Lower lobe of right lung (tissue), 2 donors: Measurements from ENCODE around the gene PLCXD3. TPM values are rescaled to one million over a fixed set of nuclear protein-coding genes. Genes with fewer than 3 reads are reported as not detected.
"Not testable (repeated sequence)": the region's sequence is repeated elsewhere in the genome, so short reads cannot be mapped to it uniquely, and the experiment has no call there.

ENCODE experiments used
- ATAC-seq, 2 donors: fragments of 200-7000 bp; cut with Tn5 transposase; one replicate each; pipeline ENCODE4 v1.9.1; 2020 to 2022; ENCODE audit warnings: mild to moderate bottlenecking in 2 of 2, moderate library complexity in 2 of 2
- DNase-seq: peaks from one replicate; pipeline ENCODE4 v3.0.0-alpha.2; 2020
- H3K27ac ChIP-seq: fragments of 200-600 bp; one replicate; pipeline ENCODE4 v1.8.0; 2022
- H3K27me3 ChIP-seq: fragments of 200-600 bp; one replicate; pipeline ENCODE4 v1.8.0; 2022; ENCODE audit warnings: low read depth
- H3K36me3 ChIP-seq: fragments of 200-600 bp; one replicate; pipeline ENCODE4 v1.8.0; 2022; ENCODE audit warnings: mild to moderate bottlenecking
- H3K4me1 ChIP-seq: fragments of 200-600 bp; one replicate; pipeline ENCODE4 v1.8.0; 2022
- H3K4me3 ChIP-seq: fragments of 200-600 bp; one replicate; pipeline ENCODE4 v1.8.0; 2022; ENCODE audit warnings: mild to moderate bottlenecking
- H3K9me3 ChIP-seq: fragments of 200-600 bp; one replicate; pipeline ENCODE4 v1.8.0; 2022
- intact Hi-C: fragments of 100-400 bp; cut with DNase I; formaldehyde crosslinking; loops from one replicate; pipeline ENCODE4 v1.11.0; 2022
- total RNA-seq: library from RNA; stranded (reverse); fragmentation: NEBNext Ultra II Directional; extraction: Animal tissue kit (Norgen Biotek cat#: 25700); gene quantifications from one replicate; pipeline ENCODE4 v1.2.1, GENCODE V29; 2021
- TF ChIP-seq, protein P1 (sequence below): fragments of 200-600 bp; IDR thresholded peaks from one replicate; pipeline ENCODE4 v1.8.0; 2022; ENCODE audit warnings: antibody characterized with exemption, mild to moderate bottlenecking
- donor health status: DM: no; HTN: yes; CAD: no; lungs with severe emphysema.

The PLCXD3 gene
- total RNA-seq, 1 donor from 2014 or later = 2.8 TPM

DNA sequence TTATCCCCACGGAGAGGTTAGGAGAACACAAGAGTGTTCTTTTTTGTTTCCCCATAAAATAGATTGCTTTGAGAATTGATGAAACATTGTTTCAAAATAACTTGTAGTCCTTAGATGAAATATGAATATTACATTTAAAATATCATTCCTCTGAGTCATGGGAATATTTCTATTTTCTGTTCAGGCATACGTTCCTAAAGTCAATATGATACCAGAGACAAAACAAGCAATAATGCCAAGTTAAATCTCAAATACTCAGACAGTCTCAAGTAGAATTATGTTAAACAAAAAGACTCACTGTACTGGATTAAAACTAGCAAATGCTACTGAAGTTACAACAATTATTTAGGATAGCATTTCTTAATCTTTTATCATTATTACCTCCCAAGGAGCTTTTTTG is 185.3 kb downstream of the PLCXD3 start:
- TF ChIP-seq, protein P1, sequence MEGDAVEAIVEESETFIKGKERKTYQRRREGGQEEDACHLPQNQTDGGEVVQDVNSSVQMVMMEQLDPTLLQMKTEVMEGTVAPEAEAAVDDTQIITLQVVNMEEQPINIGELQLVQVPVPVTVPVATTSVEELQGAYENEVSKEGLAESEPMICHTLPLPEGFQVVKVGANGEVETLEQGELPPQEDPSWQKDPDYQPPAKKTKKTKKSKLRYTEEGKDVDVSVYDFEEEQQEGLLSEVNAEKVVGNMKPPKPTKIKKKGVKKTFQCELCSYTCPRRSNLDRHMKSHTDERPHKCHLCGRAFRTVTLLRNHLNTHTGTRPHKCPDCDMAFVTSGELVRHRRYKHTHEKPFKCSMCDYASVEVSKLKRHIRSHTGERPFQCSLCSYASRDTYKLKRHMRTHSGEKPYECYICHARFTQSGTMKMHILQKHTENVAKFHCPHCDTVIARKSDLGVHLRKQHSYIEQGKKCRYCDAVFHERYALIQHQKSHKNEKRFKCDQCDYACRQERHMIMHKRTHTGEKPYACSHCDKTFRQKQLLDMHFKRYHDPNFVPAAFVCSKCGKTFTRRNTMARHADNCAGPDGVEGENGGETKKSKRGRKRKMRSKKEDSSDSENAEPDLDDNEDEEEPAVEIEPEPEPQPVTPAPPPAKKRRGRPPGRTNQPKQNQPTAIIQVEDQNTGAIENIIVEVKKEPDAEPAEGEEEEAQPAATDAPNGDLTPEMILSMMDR = no peak
- no peaks in the 10 kb centered on the region for H3K9me3 ChIP-seq
- no peak overlapping the region for H3K4me3 ChIP-seq
- no peaks in the 10 kb centered on the region for H3K36me3 ChIP-seq
- ATAC-seq (no peak), DNase-seq (no peak)
- intact Hi-C loops = no loop called here
- H3K4me1 ChIP-seq = no peaks in the 10 kb centered on the region
- H3K27ac ChIP-seq = no peak overlapping the region
- no peaks in the 10 kb centered on the region for H3K27me3 ChIP-seq

DNA sequence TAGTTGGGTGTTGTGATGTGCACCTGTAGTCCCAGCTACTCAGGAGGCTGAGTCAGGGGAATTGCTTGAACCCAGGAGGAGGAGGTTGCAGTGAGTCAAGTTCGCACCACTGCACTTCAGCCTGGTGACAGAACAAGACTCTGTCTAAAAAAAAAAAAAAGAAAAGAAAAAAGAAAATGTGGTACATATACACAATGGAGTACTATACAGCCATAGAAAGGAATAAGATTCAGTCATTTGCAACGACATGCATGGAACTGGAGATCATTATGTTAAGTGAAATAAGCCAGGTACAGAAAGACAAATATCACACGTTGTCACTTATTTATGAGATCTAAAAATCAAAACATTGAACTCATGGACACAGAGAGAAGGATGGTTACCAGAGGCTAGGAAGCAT is 187.6 kb downstream of the PLCXD3 start:
- DNase-seq, H3K27me3 ChIP-seq, H3K9me3 ChIP-seq, H3K27ac ChIP-seq, intact Hi-C loops, ATAC-seq, H3K36me3 ChIP-seq, H3K4me1 ChIP-seq, H3K4me3 ChIP-seq: not testable (repeated sequence)

DNA sequence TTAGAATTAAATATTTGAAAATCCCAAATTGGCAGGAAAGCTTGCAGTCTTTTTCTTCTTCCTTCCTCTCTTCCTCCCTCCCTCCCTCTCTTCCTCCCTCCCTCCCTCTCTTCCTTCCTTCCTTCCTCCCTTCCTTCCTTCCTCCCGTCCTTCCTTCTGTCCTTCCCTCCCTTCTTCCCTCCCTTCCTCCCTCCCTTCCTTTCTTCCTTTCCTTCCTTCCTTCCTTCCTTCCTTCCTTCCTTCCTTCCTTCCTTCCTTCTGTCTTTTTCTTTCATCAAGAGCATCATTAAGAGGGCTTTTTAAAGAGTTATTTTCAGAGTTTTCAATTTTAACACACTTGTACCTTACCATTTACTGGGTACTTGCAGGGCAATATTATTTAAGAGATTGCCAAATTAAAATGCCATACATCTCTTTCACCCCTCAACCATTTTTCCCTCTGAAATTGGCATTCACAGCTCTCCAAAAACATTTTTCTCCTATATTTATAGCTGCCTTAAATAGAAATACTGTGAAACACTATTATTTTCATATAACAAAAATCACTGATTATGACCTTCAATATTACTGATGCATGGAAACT is 197.8 kb downstream of the PLCXD3 start:
- Histone ChIP-seq H3K9me3 (no peaks in the 10 kb centered on the region), H3K36me3 (no peaks in the 10 kb centered on the region), H3K27ac (no peak overlapping the region), H3K4me1 (no peaks in the 10 kb centered on the region), H3K4me3 (no peak overlapping the region), H3K27me3 (no peaks in the 10 kb centered on the region)
- ATAC-seq = no peak
- DNase-seq = no peak
- TF ChIP-seq, protein P1 = no peak
- intact Hi-C loops = no loop called here

DNA sequence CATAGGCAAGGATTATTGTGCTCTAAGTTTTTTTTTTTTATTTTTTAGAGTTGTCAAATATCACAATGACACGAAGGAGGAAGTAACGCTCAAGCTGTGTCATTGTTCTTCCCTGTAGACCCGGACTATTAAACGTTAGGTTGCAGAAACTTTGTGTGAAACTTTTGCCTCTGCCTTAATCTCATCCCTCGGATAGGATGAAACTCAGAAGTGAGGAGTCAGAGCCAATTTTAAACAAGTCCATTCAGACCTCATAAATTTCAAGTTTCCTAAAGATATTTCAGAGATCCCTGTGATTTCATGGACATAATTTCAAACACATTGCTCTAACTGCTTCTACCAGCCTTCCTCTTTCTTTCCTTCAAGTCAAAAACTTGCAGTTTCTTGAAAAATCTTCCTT is 198.3 kb downstream of the PLCXD3 start:
- Histone ChIP-seq H3K27ac (no peak overlapping the region), H3K9me3 (no peaks in the 10 kb centered on the region), H3K4me1 (no peaks in the 10 kb centered on the region), H3K27me3 (no peaks in the 10 kb centered on the region), H3K36me3 (no peaks in the 10 kb centered on the region), H3K4me3 (no peak overlapping the region)
- TF ChIP-seq, protein P1 = no peak
- DNase-seq = no peak
- no peak for ATAC-seq
- intact Hi-C loops = no loop called here

DNA sequence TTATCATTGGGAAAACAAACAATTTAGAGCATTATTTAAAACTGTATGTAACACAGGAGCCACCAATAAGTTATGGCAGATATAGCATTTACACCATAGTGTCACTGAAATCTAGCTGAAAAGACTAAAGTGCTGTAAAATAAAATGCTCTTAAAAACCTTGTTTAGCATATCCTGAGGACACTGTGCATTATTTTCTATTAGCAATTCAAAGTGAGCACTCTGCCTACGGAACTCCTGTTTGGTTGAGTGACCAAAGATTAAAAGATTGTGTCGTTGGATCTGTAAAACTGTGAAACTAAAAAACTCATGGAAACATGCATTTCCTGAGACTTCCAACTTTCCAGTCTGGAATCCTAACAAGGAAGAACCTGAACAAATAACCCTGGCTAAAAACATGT is 201.1 kb downstream of the PLCXD3 start:
- Histone ChIP-seq H3K4me1 (no peaks in the 10 kb centered on the region), H3K4me3 (no peak overlapping the region), H3K9me3 (no peaks in the 10 kb centered on the region), H3K27me3 (no peaks in the 10 kb centered on the region), H3K27ac (no peak overlapping the region), H3K36me3 (no peaks in the 10 kb centered on the region)
- ATAC-seq (no peak), DNase-seq (no peak)
- intact Hi-C loops = no loop called here
- TF ChIP-seq, protein P1 = no peak

DNA sequence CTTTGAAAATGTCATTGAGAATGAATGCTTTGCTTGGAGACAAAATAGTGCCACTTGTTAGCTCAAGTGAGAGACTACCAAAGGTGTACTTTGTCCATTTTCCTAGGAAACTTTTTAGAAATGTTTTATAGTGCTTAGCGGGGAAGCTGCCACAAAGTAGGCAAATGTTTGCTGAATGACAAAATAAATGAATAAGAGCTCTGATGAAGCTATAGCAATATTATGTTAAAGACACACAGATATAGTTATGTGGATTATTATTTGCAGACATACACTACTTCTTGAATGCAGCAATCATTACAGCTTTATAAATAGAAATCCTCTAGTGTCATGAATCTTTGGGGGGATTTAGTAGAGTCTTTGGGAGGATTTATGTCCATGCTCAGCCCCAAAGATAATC is 204.4 kb downstream of the PLCXD3 start:
- Histone ChIP-seq H3K27me3 (no peaks in the 10 kb centered on the region), H3K9me3 (no peaks in the 10 kb centered on the region), H3K27ac (no peak overlapping the region), H3K4me3 (no peak overlapping the region), H3K36me3 (no peaks in the 10 kb centered on the region), H3K4me1 (no peaks in the 10 kb centered on the region)
- DNase-seq (no peak), ATAC-seq (no peak)
- intact Hi-C loops = no loop called here
- TF ChIP-seq, protein P1 = no peak
